GM23338 (cell line): ENCODE data around the gene HOXD9. TPM values are rescaled to one million over a fixed set of nuclear protein-coding genes. Genes with fewer than 3 reads are reported as not detected.

Experiments used
- ATAC-seq: fragments of 200-7000 bp; cut with Tn5 transposase; 3 replicates; pipeline ENCODE4 v1.9.1; 2020
- DNase-seq: peaks from one replicate; pipeline ENCODE4 v3.0.0-alpha.2; 2015; ENCODE audit warnings: low spot score
- H2AFZ ChIP-seq: fragments of 200-600 bp; sonication (generic); 2 replicates; pipeline ENCODE4 v1.8.0; 2016; ENCODE audit warnings: antibody characterized with exemption, mild to moderate bottlenecking, moderate library complexity
- H3F3A ChIP-seq: fragments of 200-600 bp; sonication (generic); replicated peaks from 2 replicates; pipeline ENCODE4 v1.8.0; 2017; ENCODE audit warnings: antibody characterized with exemption, mixed run types, low read depth
- H3K27ac ChIP-seq: fragments of 200-600 bp; sonication (generic); 2 replicates; pipeline ENCODE4 v1.6.1; 2016; ENCODE audit warnings: low read depth
- H3K27me3 ChIP-seq: fragments of 200-600 bp; sonication (generic); 2 replicates; pipeline ENCODE4 v1.8.0; 2016; ENCODE audit warnings: mild to moderate bottlenecking, mixed run types, moderate library complexity; ENCODE audit not compliant: insufficient read depth
- H3K36me3 ChIP-seq: fragments of 200-600 bp; sonication (generic); 2 replicates; pipeline ENCODE4 v1.8.0; 2016; ENCODE audit warnings: mild to moderate bottlenecking; ENCODE audit not compliant: insufficient read depth
- H3K4me1 ChIP-seq: fragments of 200-600 bp; sonication (generic); 2 replicates; pipeline ENCODE4 v1.8.0; 2016; ENCODE audit warnings: mild to moderate bottlenecking, moderate library complexity; ENCODE audit not compliant: insufficient read depth
- H3K4me2 ChIP-seq: fragments of 200-600 bp; sonication (generic); 2 replicates; pipeline ENCODE4 v1.7.1; 2017; ENCODE audit warnings: mixed run types
- H3K4me3 ChIP-seq: fragments of 200-600 bp; sonication (generic); 2 replicates; pipeline ENCODE4 v1.6.1; 2016; ENCODE audit warnings: mixed run types
- H3K79me2 ChIP-seq: fragments of 200-600 bp; sonication (generic); replicated peaks from 2 replicates; pipeline ENCODE4 v1.8.0; 2017; ENCODE audit warnings: mild to moderate bottlenecking; ENCODE audit not compliant: insufficient read depth
- H3K9me2 ChIP-seq: fragments of 200-600 bp; sonication (generic); 2 replicates; pipeline ENCODE4 v1.8.0; 2017; ENCODE audit not compliant: insufficient read depth
- H4K20me1 ChIP-seq: fragments of 200-600 bp; sonication (generic); replicated peaks from 2 replicates; pipeline ENCODE4 v1.8.0; 2017; ENCODE audit warnings: mild to moderate bottlenecking; ENCODE audit not compliant: insufficient read depth
- H3K27ac Mint-ChIP-seq: 2 replicates; pipeline ENCODE4 v1.8.0; 2020; ENCODE audit warnings: inconsistent platforms, mild to moderate bottlenecking, moderate library complexity, mixed read lengths
- H3K27me3 Mint-ChIP-seq: 3 replicates; pipeline ENCODE4 v1.8.0; 2022; ENCODE audit warnings: low read depth, mild to moderate bottlenecking, moderate library complexity, mixed read lengths, inconsistent platforms; ENCODE audit not compliant: insufficient read depth, poor library complexity
- H3K36me3 Mint-ChIP-seq: 3 replicates; pipeline ENCODE4 v1.8.0; 2021; ENCODE audit warnings: low read depth, mild to moderate bottlenecking, inconsistent platforms, moderate library complexity, mixed read lengths
- H3K4me1 Mint-ChIP-seq: 3 replicates; pipeline ENCODE4 v1.8.0; 2020; ENCODE audit warnings: mild to moderate bottlenecking, inconsistent platforms, mixed read lengths
- H3K4me3 Mint-ChIP-seq: 3 replicates; pipeline ENCODE4 v1.8.0; 2021; ENCODE audit warnings: moderate library complexity, mild to moderate bottlenecking, inconsistent platforms, mixed read lengths
- H3K9me3 Mint-ChIP-seq: 3 replicates; pipeline ENCODE4 v1.8.0; 2020; ENCODE audit warnings: moderate library complexity, mild to moderate bottlenecking, inconsistent platforms, mixed read lengths
- CREB1 ChIP-seq: fragments of 250-450 bp; sonication (Bioruptor Pico); IDR thresholded peaks from 2 replicates; pipeline ENCODE4 v1.5.0; 2020; ENCODE audit warnings: low read depth, mild to moderate bottlenecking, moderate library complexity
- EZH2 ChIP-seq: fragments of 200-600 bp; sonication (generic); IDR thresholded peaks from one replicate; pipeline ENCODE4 v1.8.0; 2017; ENCODE audit warnings: antibody characterized with exemption, mild to moderate bottlenecking, low read depth; ENCODE audit not compliant: unreplicated experiment
- EZH2phosphoT487 ChIP-seq: fragments of 200-600 bp; sonication (generic); IDR thresholded peaks from one replicate; pipeline ENCODE4 v1.8.1; 2018; ENCODE audit warnings: antibody characterized with exemption; ENCODE audit not compliant: unreplicated experiment
- NANOG ChIP-seq: IDR thresholded peaks from 2 replicates; pipeline ENCODE4 v1.6.1; 2016; ENCODE audit warnings: antibody characterized with exemption, borderline replicate concordance
- POLR2AphosphoS5 ChIP-seq: IDR thresholded peaks from 2 replicates; pipeline ENCODE4 v1.6.1; 2016; ENCODE audit warnings: antibody characterized with exemption, low read depth
- polyA plus RNA-seq: library from polyadenylated mRNA; unstranded; fragments of >200 nt; fragmentation: Nextera tagmentation; extraction: Ambion mirVana; gene quantifications from 2 replicates; pipeline ENCODE4 v1.2.1, GENCODE V29; 2016
- total RNA-seq: library from RNA; depleted of rRNA; stranded (reverse); fragments of >200 nt; shearing (Covaris generic); gene quantifications from 2 replicates; pipeline ENCODE4 v1.2.3, GENCODE V29; 2014
- TF ChIP-seq, protein P1 (sequence below): fragments of 250-450 bp; sonication (Bioruptor Pico); IDR thresholded peaks from 2 replicates; pipeline ENCODE4 v1.5.0; 2020; ENCODE audit warnings: mild to moderate bottlenecking, moderate library complexity
- TF ChIP-seq, protein P2 (sequence below): IDR thresholded peaks from one replicate; pipeline ENCODE4 v1.6.1; 2018; ENCODE audit warnings: antibody characterized with exemption; ENCODE audit not compliant: unreplicated experiment

The HOXD9 gene
- total and polyA plus RNA-seq, 2 experiments from 2014 or later = not detected

GRCh38 chr2:176127774-176128072 is 5.2 kb downstream of the HOXD9 start (continued):
- TF ChIP-seq CREB1 (CRISPR knock-in tag) (no peak), EZH2 (no peak), NANOG (no peak), POLR2AphosphoS5 (no peak)
- TF ChIP-seq, protein P1, sequence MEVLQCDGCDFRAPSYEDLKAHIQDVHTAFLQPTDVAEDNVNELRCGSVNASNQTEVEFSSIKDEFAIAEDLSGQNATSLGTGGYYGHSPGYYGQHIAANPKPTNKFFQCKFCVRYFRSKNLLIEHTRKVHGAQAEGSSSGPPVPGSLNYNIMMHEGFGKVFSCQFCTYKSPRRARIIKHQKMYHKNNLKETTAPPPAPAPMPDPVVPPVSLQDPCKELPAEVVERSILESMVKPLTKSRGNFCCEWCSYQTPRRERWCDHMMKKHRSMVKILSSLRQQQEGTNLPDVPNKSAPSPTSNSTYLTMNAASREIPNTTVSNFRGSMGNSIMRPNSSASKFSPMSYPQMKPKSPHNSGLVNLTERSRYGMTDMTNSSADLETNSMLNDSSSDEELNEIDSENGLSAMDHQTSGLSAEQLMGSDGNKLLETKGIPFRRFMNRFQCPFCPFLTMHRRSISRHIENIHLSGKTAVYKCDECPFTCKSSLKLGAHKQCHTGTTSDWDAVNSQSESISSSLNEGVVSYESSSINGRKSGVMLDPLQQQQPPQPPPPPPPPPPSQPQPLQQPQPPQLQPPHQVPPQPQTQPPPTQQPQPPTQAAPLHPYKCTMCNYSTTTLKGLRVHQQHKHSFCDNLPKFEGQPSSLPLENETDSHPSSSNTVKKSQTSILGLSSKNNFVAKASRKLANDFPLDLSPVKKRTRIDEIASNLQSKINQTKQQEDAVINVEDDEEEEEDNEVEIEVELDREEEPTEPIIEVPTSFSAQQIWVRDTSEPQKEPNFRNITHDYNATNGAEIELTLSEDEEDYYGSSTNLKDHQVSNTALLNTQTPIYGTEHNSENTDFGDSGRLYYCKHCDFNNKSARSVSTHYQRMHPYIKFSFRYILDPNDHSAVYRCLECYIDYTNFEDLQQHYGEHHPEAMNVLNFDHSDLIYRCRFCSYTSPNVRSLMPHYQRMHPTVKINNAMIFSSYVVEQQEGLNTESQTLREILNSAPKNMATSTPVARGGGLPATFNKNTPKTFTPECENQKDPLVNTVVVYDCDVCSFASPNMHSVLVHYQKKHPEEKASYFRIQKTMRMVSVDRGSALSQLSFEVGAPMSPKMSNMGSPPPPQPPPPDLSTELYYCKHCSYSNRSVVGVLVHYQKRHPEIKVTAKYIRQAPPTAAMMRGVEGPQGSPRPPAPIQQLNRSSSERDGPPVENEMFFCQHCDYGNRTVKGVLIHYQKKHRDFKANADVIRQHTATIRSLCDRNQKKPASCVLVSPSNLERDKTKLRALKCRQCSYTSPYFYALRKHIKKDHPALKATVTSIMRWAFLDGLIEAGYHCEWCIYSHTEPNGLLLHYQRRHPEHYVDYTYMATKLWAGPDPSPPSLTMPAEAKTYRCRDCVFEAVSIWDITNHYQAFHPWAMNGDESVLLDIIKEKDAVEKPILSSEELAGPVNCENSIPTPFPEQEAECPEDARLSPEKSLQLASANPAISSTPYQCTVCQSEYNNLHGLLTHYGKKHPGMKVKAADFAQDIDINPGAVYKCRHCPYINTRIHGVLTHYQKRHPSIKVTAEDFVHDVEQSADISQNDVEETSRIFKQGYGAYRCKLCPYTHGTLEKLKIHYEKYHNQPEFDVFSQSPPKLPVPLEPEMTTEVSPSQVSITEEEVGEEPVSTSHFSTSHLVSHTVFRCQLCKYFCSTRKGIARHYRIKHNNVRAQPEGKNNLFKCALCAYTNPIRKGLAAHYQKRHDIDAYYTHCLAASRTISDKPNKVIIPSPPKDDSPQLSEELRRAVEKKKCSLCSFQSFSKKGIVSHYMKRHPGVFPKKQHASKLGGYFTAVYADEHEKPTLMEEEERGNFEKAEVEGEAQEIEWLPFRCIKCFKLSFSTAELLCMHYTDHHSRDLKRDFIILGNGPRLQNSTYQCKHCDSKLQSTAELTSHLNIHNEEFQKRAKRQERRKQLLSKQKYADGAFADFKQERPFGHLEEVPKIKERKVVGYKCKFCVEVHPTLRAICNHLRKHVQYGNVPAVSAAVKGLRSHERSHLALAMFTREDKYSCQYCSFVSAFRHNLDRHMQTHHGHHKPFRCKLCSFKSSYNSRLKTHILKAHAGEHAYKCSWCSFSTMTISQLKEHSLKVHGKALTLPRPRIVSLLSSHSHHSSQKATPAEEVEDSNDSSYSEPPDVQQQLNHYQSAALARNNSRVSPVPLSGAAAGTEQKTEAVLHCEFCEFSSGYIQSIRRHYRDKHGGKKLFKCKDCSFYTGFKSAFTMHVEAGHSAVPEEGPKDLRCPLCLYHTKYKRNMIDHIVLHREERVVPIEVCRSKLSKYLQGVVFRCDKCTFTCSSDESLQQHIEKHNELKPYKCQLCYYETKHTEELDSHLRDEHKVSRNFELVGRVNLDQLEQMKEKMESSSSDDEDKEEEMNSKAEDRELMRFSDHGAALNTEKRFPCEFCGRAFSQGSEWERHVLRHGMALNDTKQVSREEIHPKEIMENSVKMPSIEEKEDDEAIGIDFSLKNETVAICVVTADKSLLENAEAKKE = no peak

DNA sequence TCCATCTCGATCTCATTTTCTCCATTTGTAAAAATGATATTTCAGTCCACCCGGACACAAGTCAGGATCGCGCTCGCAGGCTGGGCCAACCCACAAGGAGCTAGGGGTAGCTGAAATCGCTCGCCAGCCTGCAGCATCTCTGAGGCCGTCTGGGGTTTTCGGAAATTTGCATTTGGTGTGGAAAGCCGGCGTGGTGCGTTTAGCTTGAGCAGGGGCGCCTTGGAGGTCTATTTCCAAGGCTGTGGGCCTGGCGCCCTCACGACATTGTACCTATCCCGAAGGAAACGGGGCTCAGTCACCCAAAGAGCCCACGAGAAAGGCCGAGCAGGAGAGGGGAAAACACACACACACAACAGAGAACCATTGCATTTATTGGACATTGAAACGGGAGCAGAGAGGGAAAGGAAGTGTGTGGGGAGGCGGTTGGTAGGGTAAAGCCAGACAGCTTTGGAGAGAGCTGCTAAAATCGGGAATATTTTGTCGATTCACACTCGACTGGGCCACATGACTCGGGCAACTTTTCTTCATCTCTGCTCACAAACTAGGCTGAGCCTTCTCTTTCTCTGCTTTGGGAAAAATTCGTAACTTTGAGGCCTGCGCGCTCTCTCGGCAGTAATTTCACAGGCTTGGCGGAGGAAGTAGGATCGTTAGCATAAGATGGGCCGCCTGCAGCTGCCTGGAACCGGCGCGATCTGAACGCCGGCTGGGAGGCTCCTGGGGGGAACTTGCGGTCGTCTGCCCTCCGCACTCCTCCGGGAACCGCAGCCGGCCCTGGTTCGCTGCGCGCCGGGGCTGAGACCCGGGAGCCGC is 5.9 kb downstream of the HOXD9 start:
- H3K27ac Mint-ChIP-seq = no peak overlapping the region
- Histone ChIP-seq H4K20me1 (peaks cover 45% of the 10 kb centered on the region), H3K4me1 (peaks cover 13% of the 10 kb centered on the region), H3K4me2 (peak overlapping the region; percentile 75), H3K9me2 (no peaks in the 10 kb centered on the region), H3F3A (peaks cover 61% of the 10 kb centered on the region), H3K4me3 (peak overlapping the region; percentile 47), H3K79me2 (no peaks in the 10 kb centered on the region), H2AFZ (no peak overlapping the region), H3K27me3 (peaks cover 100% of the 10 kb centered on the region), H3K27ac (no peak overlapping the region), H3K36me3 (no peaks in the 10 kb centered on the region)
- H3K9me3 Mint-ChIP-seq = peaks cover 15% of the 10 kb centered on the region; the same call in 2 of the 3 replicates
- TF ChIP-seq, protein P2, sequence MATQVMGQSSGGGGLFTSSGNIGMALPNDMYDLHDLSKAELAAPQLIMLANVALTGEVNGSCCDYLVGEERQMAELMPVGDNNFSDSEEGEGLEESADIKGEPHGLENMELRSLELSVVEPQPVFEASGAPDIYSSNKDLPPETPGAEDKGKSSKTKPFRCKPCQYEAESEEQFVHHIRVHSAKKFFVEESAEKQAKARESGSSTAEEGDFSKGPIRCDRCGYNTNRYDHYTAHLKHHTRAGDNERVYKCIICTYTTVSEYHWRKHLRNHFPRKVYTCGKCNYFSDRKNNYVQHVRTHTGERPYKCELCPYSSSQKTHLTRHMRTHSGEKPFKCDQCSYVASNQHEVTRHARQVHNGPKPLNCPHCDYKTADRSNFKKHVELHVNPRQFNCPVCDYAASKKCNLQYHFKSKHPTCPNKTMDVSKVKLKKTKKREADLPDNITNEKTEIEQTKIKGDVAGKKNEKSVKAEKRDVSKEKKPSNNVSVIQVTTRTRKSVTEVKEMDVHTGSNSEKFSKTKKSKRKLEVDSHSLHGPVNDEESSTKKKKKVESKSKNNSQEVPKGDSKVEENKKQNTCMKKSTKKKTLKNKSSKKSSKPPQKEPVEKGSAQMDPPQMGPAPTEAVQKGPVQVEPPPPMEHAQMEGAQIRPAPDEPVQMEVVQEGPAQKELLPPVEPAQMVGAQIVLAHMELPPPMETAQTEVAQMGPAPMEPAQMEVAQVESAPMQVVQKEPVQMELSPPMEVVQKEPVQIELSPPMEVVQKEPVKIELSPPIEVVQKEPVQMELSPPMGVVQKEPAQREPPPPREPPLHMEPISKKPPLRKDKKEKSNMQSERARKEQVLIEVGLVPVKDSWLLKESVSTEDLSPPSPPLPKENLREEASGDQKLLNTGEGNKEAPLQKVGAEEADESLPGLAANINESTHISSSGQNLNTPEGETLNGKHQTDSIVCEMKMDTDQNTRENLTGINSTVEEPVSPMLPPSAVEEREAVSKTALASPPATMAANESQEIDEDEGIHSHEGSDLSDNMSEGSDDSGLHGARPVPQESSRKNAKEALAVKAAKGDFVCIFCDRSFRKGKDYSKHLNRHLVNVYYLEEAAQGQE = no peak
- peak; percentile 45 for TF ChIP-seq EZH2phosphoT487
- TF ChIP-seq EZH2 = peak; percentile 81
- DNase-seq = peak; percentile 76
- peak overlapping the region; percentile 63 for H3K4me3 Mint-ChIP-seq
- H3K27me3 Mint-ChIP-seq = peaks cover 96% of the 10 kb centered on the region
- H3K4me1 Mint-ChIP-seq = peaks cover 29% of the 10 kb centered on the region
- ATAC-seq = peak; percentile 44
- H3K36me3 Mint-ChIP-seq = no peaks in the 10 kb centered on the region
